CD14-positive monocyte (primary cell): Measurements from ENCODE around the gene DOCK1. TPM values are rescaled to one million over a fixed set of nuclear protein-coding genes. Genes with fewer than 3 reads are reported as not detected.

ENCODE experiments used
- DNase-seq, 3 donors: peaks; one replicate each; pipeline ENCODE4 v3.0.0-alpha.2; 2011 to 2022
- H2AFZ ChIP-seq: 2 replicates; pipeline ENCODE4 v1.6.0; 2012; ENCODE audit warnings: mild to moderate bottlenecking, low read depth, low read length, inconsistent platforms; ENCODE audit not compliant: insufficient read depth, poor library complexity, severe bottlenecking
- H3K27ac ChIP-seq, 2 donors: 1 replicate in 1 of 2; 2 replicates in 1 of 2; pipeline ENCODE4 v1.5.1; 2012 to 2013; ENCODE audit warnings: low read length in 2 of 2, control low read depth in 1 of 2, inconsistent platforms in 1 of 2, low read depth in 1 of 2, mild to moderate bottlenecking in 1 of 2
- H3K27me3 ChIP-seq, 2 donors: one replicate each; pipeline versions ENCODE4 v1.6.0 to v1.6.1; 2011 to 2013; ENCODE audit warnings: low read length in 2 of 2; ENCODE audit not compliant: control insufficient read depth in 2 of 2, insufficient read depth in 2 of 2
- H3K36me3 ChIP-seq, 2 donors: replicated peaks in 1 of 2; 1 replicate in 1 of 2; 2 replicates in 1 of 2; pipeline versions ENCODE4 v1.5.1 to v1.6.1; 2012 to 2013; ENCODE audit warnings: low read length in 2 of 2, control low read depth in 1 of 2, inconsistent platforms in 1 of 2, mild to moderate bottlenecking in 1 of 2; ENCODE audit not compliant: insufficient read depth in 2 of 2, control insufficient read depth in 1 of 2
- H3K4me1 ChIP-seq, 2 donors: 1 replicate in 1 of 2; 2 replicates in 1 of 2; pipeline versions ENCODE4 v1.5.1 to v1.6.1; 2012 to 2013; ENCODE audit warnings: low read length in 2 of 2, control low read depth in 1 of 2, inconsistent platforms in 1 of 2, mild to moderate bottlenecking in 1 of 2, moderate library complexity in 1 of 2; ENCODE audit not compliant: insufficient read depth in 2 of 2, control insufficient read depth in 1 of 2
- H3K4me2 ChIP-seq: replicated peaks from 2 replicates; pipeline ENCODE3; 2012; ENCODE audit warnings: low read length, moderate library complexity, mild to moderate bottlenecking; ENCODE audit not compliant: poor library complexity, severe bottlenecking; ENCODE audit errors: extremely low read depth
- H3K4me3 ChIP-seq, 3 experiments: fragments of 200-600 bp in 1 of 3; sonication (generic) in 1 of 3; replicated peaks in 1 of 3; 1 replicate in 2 of 3; 2 replicates in 1 of 3; pipeline ENCODE4 v1.5.1; 2011 to 2013; ENCODE audit warnings: low read length in 3 of 3, mild to moderate bottlenecking in 3 of 3, control low read depth in 2 of 3, low read depth in 2 of 3, inconsistent platforms in 1 of 3, moderate library complexity in 1 of 3
- H3K79me2 ChIP-seq: 2 replicates; pipeline ENCODE4 v1.6.0; 2012; ENCODE audit warnings: mild to moderate bottlenecking, control low read depth, inconsistent platforms, low read length, moderate library complexity; ENCODE audit not compliant: insufficient read depth
- H3K9ac ChIP-seq: 2 replicates; pipeline ENCODE4 v1.6.0; 2017; ENCODE audit warnings: low read length, mild to moderate bottlenecking; ENCODE audit not compliant: insufficient read depth, poor library complexity, severe bottlenecking
- H3K9me3 ChIP-seq, 2 donors: replicated peaks in 1 of 2; 1 replicate in 1 of 2; 2 replicates in 1 of 2; pipeline versions ENCODE4 v1.5.1 to v1.6.1; 2012 to 2013; ENCODE audit warnings: low read length in 2 of 2, control low read depth in 1 of 2; ENCODE audit not compliant: control insufficient read depth in 1 of 2, insufficient read depth in 1 of 2
- H4K20me1 ChIP-seq: 2 replicates; pipeline ENCODE4 v1.6.0; 2012; ENCODE audit warnings: mild to moderate bottlenecking, low read length, control low read depth, moderate library complexity; ENCODE audit not compliant: insufficient read depth
- H3K27ac Mint-ChIP-seq, 7 donors: one replicate each; pipeline ENCODE4 v1.8.0; 2020; ENCODE audit warnings: mild to moderate bottlenecking in 7 of 7, mixed read lengths in 7 of 7, moderate library complexity in 6 of 7, inconsistent platforms in 2 of 7
- H3K27me3 Mint-ChIP-seq, 3 donors: one replicate each; pipeline ENCODE4 v1.8.0; 2021 to 2022; ENCODE audit warnings: low read depth in 3 of 3, mild to moderate bottlenecking in 3 of 3, mixed read lengths in 3 of 3, moderate library complexity in 3 of 3, inconsistent platforms in 1 of 3
- H3K36me3 Mint-ChIP-seq, 2 donors: one replicate each; pipeline ENCODE4 v1.8.0; 2020; ENCODE audit warnings: mixed read lengths in 2 of 2, inconsistent platforms in 1 of 2, mild to moderate bottlenecking in 1 of 2
- H3K4me1 Mint-ChIP-seq: one replicate; pipeline ENCODE4 v1.8.0; 2020; ENCODE audit warnings: mild to moderate bottlenecking, mixed read lengths
- H3K4me3 Mint-ChIP-seq, 2 donors: one replicate each; pipeline ENCODE4 v1.8.0; 2020; ENCODE audit warnings: mild to moderate bottlenecking in 2 of 2, mixed read lengths in 2 of 2, moderate library complexity in 1 of 2
- H3K9me3 Mint-ChIP-seq, 7 donors: one replicate each; pipeline ENCODE4 v1.8.0; 2020 to 2022; ENCODE audit warnings: mixed read lengths in 7 of 7, mild to moderate bottlenecking in 6 of 7, moderate library complexity in 6 of 7, inconsistent platforms in 2 of 7
- WGBS: methylation state at CpG from one replicate; pipeline ENCODE4 v1.1.5; 2013; ENCODE audit warnings: missing lambda C conversion rate; ENCODE audit not compliant: insufficient coverage; 5-methylcytosine and 5-hydroxymethylcytosine counted together
- intact Hi-C, 2 donors: fragments of 100-400 bp; cut with micrococcal nuclease; formaldehyde crosslinking; loops; one replicate each; pipeline versions ENCODE4 v1.15.0 to v1.15.1; 2023
- polyA plus RNA-seq, 3 donors: library from polyadenylated mRNA; depleted of rRNA in 1 of 3; unstranded in 2 of 3; stranded (reverse) in 1 of 3; fragments of 300-500 nt in 2 of 3; fragments of >200 nt in 1 of 3; fragmentation: Illumina TruSeq in 2 of 3; gene quantifications; 1 replicate in 2 of 3; 2 replicates in 1 of 3; pipeline ENCODE4 v1.2.3, GENCODE V29; 2012 to 2021
- TF ChIP-seq, protein P1 (sequence below): fragments of 200-600 bp; IDR thresholded peaks from one replicate; pipeline ENCODE4 v1.8.0; 2022; ENCODE audit warnings: antibody characterized with exemption, mild to moderate bottlenecking

The DOCK1 gene
- polyA plus RNA-seq, 3 donors, result 0.31 to 0.35 TPM; not detected in 1

DNA sequence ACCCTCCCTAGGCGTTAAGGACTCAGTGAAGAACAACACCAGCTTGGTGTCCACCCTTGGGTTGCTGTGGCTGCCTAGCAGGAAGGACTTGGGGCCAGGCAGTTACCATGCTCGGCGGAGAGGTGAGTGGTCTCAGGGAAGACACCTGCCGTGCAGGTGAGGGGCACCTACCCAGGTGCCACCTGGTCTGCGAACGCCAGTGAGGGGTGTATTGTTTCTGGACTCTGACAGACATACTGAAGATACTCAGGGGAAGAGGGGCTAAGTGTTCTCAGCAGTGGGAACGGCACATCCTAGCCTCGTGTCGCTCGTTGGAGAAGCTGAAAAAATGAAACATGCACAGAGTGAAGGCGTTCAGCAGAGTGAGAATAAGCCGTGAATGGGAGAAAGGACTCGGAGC, 22.6 kb downstream of the DOCK1 start:
- H3K9ac ChIP-seq, result no peak overlapping the region
- TF ChIP-seq, protein P1, sequence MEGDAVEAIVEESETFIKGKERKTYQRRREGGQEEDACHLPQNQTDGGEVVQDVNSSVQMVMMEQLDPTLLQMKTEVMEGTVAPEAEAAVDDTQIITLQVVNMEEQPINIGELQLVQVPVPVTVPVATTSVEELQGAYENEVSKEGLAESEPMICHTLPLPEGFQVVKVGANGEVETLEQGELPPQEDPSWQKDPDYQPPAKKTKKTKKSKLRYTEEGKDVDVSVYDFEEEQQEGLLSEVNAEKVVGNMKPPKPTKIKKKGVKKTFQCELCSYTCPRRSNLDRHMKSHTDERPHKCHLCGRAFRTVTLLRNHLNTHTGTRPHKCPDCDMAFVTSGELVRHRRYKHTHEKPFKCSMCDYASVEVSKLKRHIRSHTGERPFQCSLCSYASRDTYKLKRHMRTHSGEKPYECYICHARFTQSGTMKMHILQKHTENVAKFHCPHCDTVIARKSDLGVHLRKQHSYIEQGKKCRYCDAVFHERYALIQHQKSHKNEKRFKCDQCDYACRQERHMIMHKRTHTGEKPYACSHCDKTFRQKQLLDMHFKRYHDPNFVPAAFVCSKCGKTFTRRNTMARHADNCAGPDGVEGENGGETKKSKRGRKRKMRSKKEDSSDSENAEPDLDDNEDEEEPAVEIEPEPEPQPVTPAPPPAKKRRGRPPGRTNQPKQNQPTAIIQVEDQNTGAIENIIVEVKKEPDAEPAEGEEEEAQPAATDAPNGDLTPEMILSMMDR, result no peak
- intact Hi-C loops, result no loop called here
- no peaks in the 10 kb centered on the region for H4K20me1 ChIP-seq
- DNase-seq, result no peak
- Mint-ChIP-seq H3K27me3 (peaks cover 0 to 5% (median 0%) of the 10 kb centered on the region in 3 donors), H3K27ac (peak overlapping the region in 2 of 7 donors; percentile 19 to 40), H3K4me1 (no peaks in the 10 kb centered on the region), H3K9me3 (no peaks in the 10 kb centered on the region), H3K4me3 (no peak overlapping the region), H3K36me3 (no peaks in the 10 kb centered on the region)
- H3K27me3 ChIP-seq, result no peaks in the 10 kb centered on the region
- H3K4me2 ChIP-seq, result no peak overlapping the region
- no peak overlapping the region for H2AFZ ChIP-seq
- H3K4me1 ChIP-seq, result no peaks in the 10 kb centered on the region
- no peak overlapping the region for H3K27ac ChIP-seq
- H3K9me3 ChIP-seq, result no peaks in the 10 kb centered on the region
- no peaks in the 10 kb centered on the region for H3K36me3 ChIP-seq
- no peak overlapping the region for H3K4me3 ChIP-seq
- WGBS, result 100% methylated on average over 11 of the region's 13 CpGs
- H3K79me2 ChIP-seq, result no peaks in the 10 kb centered on the region

- no peak overlapping the region for H3K4me2 ChIP-seq
- Mint-ChIP-seq H3K4me1 (no peaks in the 10 kb centered on the region), H3K4me3 (no peak overlapping the region), H3K27me3 (peaks cover 0 to 5% (median 0%) of the 10 kb centered on the region in 3 donors), H3K36me3 (no peaks in the 10 kb centered on the region), H3K27ac (no peak overlapping the region), H3K9me3 (no peaks in the 10 kb centered on the region)
- H3K36me3 ChIP-seq, result no peaks in the 10 kb centered on the region
- no peaks in the 10 kb centered on the region for H3K27me3 ChIP-seq
- intact Hi-C loops, result no loop called here
- TF ChIP-seq, protein P1, result no peak
- H3K27ac ChIP-seq, result no peak overlapping the region
- H3K4me1 ChIP-seq, result no peaks in the 10 kb centered on the region
- no peaks in the 10 kb centered on the region for H3K9me3 ChIP-seq
- H2AFZ ChIP-seq, result no peak overlapping the region
- 98% methylated on average over 6 of the region's 7 CpGs for WGBS
- H3K4me3 ChIP-seq, result no peak overlapping the region
- no peaks in the 10 kb centered on the region for H4K20me1 ChIP-seq
- H3K9ac ChIP-seq, result no peak overlapping the region
- H3K79me2 ChIP-seq, result no peaks in the 10 kb centered on the region
- no peak for DNase-seq
Measured at GRCh38 chr10:126928274-126928673, 23.0 kb downstream of the DOCK1 start.
